Ramos (cell line): ENCODE results near the gene PIEZO2.
"Not testable (repeated sequence)": the region's sequence is repeated elsewhere in the genome, so short reads cannot be mapped to it uniquely, and the experiment has no call there.

Source experiments
- in situ Hi-C: fragments of 300-500 bp; cut with MboI; formaldehyde crosslinking; loops from one replicate; pipeline ENCODE4 v1.14.3; 2022; ENCODE audit warnings: low sequenced_read_pairs; ENCODE audit not compliant: unreplicated experiment

Gene PIEZO2

GRCh38 chr18:10620670-10621329, 528.6 kb downstream of the PIEZO2 start:
- in situ Hi-C loops, result not testable (repeated sequence)
